22Rv1 (cell line): ENCODE data around the gene CCDC148.

ENCODE experiments used
- H3K27ac ChIP-seq: fragments of 450-650 bp; 2 replicates; pipeline ENCODE4 v1.5.1; 2017
- CTCF ChIP-seq: fragments of 450-650 bp; IDR thresholded peaks from 2 replicates; pipeline ENCODE4 v1.5.1; 2017; ENCODE audit warnings: mild to moderate bottlenecking
- ZFX ChIP-seq: fragments of 450-650 bp; IDR thresholded peaks from 2 replicates; pipeline ENCODE4 v1.6.1; 2017; ENCODE audit warnings: antibody characterized with exemption, borderline replicate concordance

Gene CCDC148

GRCh38 chr2:158202161-158202815 is 254.3 kb downstream of the CCDC148 start:
- no peak for TF ChIP-seq ZFX
- TF ChIP-seq CTCF: no peak
- H3K27ac ChIP-seq: no peak overlapping the region

GRCh38 chr2:158199928-158200650 is 256.5 kb downstream of the CCDC148 start:
- no peak overlapping the region for H3K27ac ChIP-seq
- TF ChIP-seq ZFX (no peak), CTCF (no peak)

- TF ChIP-seq CTCF: no peak
- no peak for TF ChIP-seq ZFX
- H3K27ac ChIP-seq: no peak overlapping the region
Measured at GRCh38 chr2:158197940-158198339, 258.6 kb downstream of the CCDC148 start.

GRCh38 chr2:158194229-158194628 is 262.3 kb downstream of the CCDC148 start:
- TF ChIP-seq CTCF (no peak), ZFX (no peak)

GRCh38 chr2:158192515-158193443 is 263.8 kb downstream of the CCDC148 start:
- no peak for TF ChIP-seq CTCF
- no peak overlapping the region for H3K27ac ChIP-seq

More at GRCh38 chr2:158194229-158194628, 262.3 kb downstream of the CCDC148 start:
- H3K27ac ChIP-seq: no peak overlapping the region

- TF ChIP-seq ZFX (no peak), CTCF (no peak)
- no peak overlapping the region for H3K27ac ChIP-seq
Measured at GRCh38 chr2:158191076-158191895, 265.3 kb downstream of the CCDC148 start.
